AG10803 (cell line): ENCODE data around the gene IL6ST.

ENCODE experiments used
- DNase-seq: peaks from one replicate; pipeline ENCODE4 v3.0.0; 2010; ENCODE audit warnings: low read depth
- H3K4me3 ChIP-seq: 2 replicates; pipeline ENCODE4 v1.5.1; 2011; ENCODE audit warnings: mild to moderate bottlenecking, low read length, control low read depth
- TF ChIP-seq, protein P1 (sequence below): conservative IDR thresholded peaks from 2 replicates; pipeline ENCODE4 v1.5.1; 2011; ENCODE audit warnings: mild to moderate bottlenecking, low read length, control low read depth, inconsistent platforms

The IL6ST gene

GRCh38 chr5:55900068-55900467 is 94.7 kb downstream of the IL6ST start:
- DNase-seq = no peak
- no peak overlapping the region for H3K4me3 ChIP-seq
- TF ChIP-seq, protein P1, sequence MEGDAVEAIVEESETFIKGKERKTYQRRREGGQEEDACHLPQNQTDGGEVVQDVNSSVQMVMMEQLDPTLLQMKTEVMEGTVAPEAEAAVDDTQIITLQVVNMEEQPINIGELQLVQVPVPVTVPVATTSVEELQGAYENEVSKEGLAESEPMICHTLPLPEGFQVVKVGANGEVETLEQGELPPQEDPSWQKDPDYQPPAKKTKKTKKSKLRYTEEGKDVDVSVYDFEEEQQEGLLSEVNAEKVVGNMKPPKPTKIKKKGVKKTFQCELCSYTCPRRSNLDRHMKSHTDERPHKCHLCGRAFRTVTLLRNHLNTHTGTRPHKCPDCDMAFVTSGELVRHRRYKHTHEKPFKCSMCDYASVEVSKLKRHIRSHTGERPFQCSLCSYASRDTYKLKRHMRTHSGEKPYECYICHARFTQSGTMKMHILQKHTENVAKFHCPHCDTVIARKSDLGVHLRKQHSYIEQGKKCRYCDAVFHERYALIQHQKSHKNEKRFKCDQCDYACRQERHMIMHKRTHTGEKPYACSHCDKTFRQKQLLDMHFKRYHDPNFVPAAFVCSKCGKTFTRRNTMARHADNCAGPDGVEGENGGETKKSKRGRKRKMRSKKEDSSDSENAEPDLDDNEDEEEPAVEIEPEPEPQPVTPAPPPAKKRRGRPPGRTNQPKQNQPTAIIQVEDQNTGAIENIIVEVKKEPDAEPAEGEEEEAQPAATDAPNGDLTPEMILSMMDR = no peak

DNA sequence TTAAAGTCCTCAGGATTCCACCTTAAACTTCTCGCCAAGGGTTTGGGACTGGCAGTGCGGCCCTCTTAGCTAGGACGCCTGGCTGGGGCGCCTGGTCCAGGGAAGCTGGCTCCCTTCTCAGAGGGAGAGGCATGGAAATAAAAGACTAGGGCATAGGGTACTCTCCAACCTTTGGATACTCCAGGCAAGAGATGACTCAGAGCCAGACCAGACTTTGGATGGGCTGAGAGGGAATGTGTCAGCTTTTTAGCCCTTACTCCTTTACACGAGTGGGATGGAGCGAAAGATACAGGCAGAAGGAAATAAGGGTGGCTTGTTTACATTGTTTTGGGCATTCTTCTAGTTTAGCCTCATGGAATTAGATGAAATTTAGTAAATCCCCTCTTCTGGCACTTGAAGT is 95.4 kb downstream of the IL6ST start:
- no peak overlapping the region for H3K4me3 ChIP-seq
- TF ChIP-seq, protein P1 = no peak
- peak; percentile 49 for DNase-seq

- DNase-seq = peak; percentile 100
- TF ChIP-seq, protein P1 = no peak
- peak overlapping the region; percentile 26; the same call in 1 of the 2 replicates for H3K4me3 ChIP-seq
Measured at GRCh38 chr5:55897905-55898304, 96.9 kb downstream of the IL6ST start.

- no peak for DNase-seq
- peak overlapping the region; percentile 26 for H3K4me3 ChIP-seq
Measured at GRCh38 chr5:55897206-55897894, 97.4 kb downstream of the IL6ST start.

GRCh38 chr5:55896663-55897062 is 98.1 kb downstream of the IL6ST start:
- no peak overlapping the region for H3K4me3 ChIP-seq
- peak; percentile 62 for DNase-seq
- TF ChIP-seq, protein P1 = no peak

More at GRCh38 chr5:55897206-55897894, 97.4 kb downstream of the IL6ST start:
- TF ChIP-seq, protein P1 = no peak

- TF ChIP-seq, protein P1 = no peak
- no peak for DNase-seq
- H3K4me3 ChIP-seq = no peak overlapping the region
Measured at GRCh38 chr5:55896238-55896637, 98.5 kb downstream of the IL6ST start.

GRCh38 chr5:55895346-55895745 is 99.4 kb downstream of the IL6ST start:
- DNase-seq = no peak
- TF ChIP-seq, protein P1 = no peak
- H3K4me3 ChIP-seq = no peak overlapping the region
